Activated naive CD8-positive, alpha-beta T cell treated with anti-CD3 and anti-CD28 coated beads, Interleukin-2, amount 50 U/mL, for 16 hours (primary cell): ENCODE measurements around the gene FASTK.

Source experiments
- DNase-seq: peaks from one replicate; pipeline ENCODE4 v3.0.0-alpha.2; 2020; ENCODE audit warnings: low read depth, low spot score

The FASTK gene

GRCh38 chr7:151099486-151100211, 19.0 kb upstream of the FASTK start:
- DNase-seq, result no peak

GRCh38 chr7:151095828-151096475, 15.3 kb upstream of the FASTK start:
- no peak for DNase-seq

- no peak for DNase-seq
Observed at GRCh38 chr7:151095123-151095797, 14.7 kb upstream of the FASTK start.

- no peak for DNase-seq
Observed at GRCh38 chr7:151094675-151095074, 14.1 kb upstream of the FASTK start.

GRCh38 chr7:151093748-151094147, 13.1 kb upstream of the FASTK start:
- no peak for DNase-seq

GRCh38 chr7:151091988-151092387, 11.4 kb upstream of the FASTK start:
- no peak for DNase-seq

- DNase-seq, result no peak
Observed at GRCh38 chr7:151091431-151091830, 10.8 kb upstream of the FASTK start.

GRCh38 chr7:151091003-151091402, 10.4 kb upstream of the FASTK start:
- DNase-seq, result no peak

- DNase-seq, result no peak
Observed at GRCh38 chr7:151089893-151090730, 9.5 kb upstream of the FASTK start.

GRCh38 chr7:151088856-151089699, 8.5 kb upstream of the FASTK start:
- DNase-seq, result no peak

- DNase-seq, result no peak
Observed at GRCh38 chr7:151088019-151088855, 7.6 kb upstream of the FASTK start.

GRCh38 chr7:151087245-151088018, 6.8 kb upstream of the FASTK start:
- no peak for DNase-seq

- DNase-seq, result no peak
Observed at GRCh38 chr7:151086802-151087244, 6.2 kb upstream of the FASTK start.

GRCh38 chr7:151085691-151086620, 5.3 kb upstream of the FASTK start, which contains the start of gene AGAP3:
Gene AGAP3, plus strand, starts transcription at chr7:151086475. Its CDS starts 267 bp downstream, at chr7:151086742.
- no peak for DNase-seq

GRCh38 chr7:151085329-151085690, 4.7 kb upstream of the FASTK start:
- no peak for DNase-seq

GRCh38 chr7:151083824-151084160, 3.2 kb upstream of the FASTK start:
- no peak for DNase-seq

- DNase-seq, result peak; percentile 64
Observed at GRCh38 chr7:151083071-151083823, 2.6 kb upstream of the FASTK start, which contains the start of gene TMUB1. Gene TMUB1, minus strand, starts transcription at chr7:151083493. Its CDS starts 930 bp downstream, at chr7:151082563.
